ENCODE measurements around the gene NPFFR1. TPM values are rescaled to one million over a fixed set of nuclear protein-coding genes. Genes with fewer than 3 reads are reported as not detected.
A peak's percentile ranks its signal among the peaks of the same experiment; 100 is the strongest.

The NPFFR1 gene
- total and polyA plus RNA-seq, 4 donors, result 0.50 to 1.8 (median 1.6) TPM

- Histone ChIP-seq H3K27me3 (ENCODE audit: control insufficient read depth, insufficient read depth, low read length) (no peaks in the 10 kb centered on the region), H3K4me3 (ENCODE audit: low read depth, low read length) (no peak overlapping the region), H3K27ac (ENCODE audit: low read depth, low read length) (no peak overlapping the region), H3K4me1 (ENCODE audit: control insufficient read depth, insufficient read depth, low read length) (no peaks in the 10 kb centered on the region), H3K9me3 (ENCODE audit: control insufficient read depth, insufficient read depth, low read length) (no peaks in the 10 kb centered on the region), H3K36me3 (ENCODE audit: control insufficient read depth, insufficient read depth, low read length) (no peaks in the 10 kb centered on the region)
- no peak for DNase-seq (ENCODE audit: low read depth in 4 of 6, low spot score in 6 of 6)
- 53% methylated on average over 3 of the region's 8 CpGs for WGBS (ENCODE audit: insufficient coverage)
These were observed 9.5 kb upstream of the NPFFR1 start for GRCh38 chr10:70293169-70293843.

- H3K4me1 ChIP-seq (ENCODE audit: control insufficient read depth, insufficient read depth, low read length), result no peaks in the 10 kb centered on the region
- no peaks in the 10 kb centered on the region for H3K9me3 ChIP-seq (ENCODE audit: control insufficient read depth, insufficient read depth, low read length)
- 85% methylated on average over 4 of the region's 5 CpGs for WGBS (ENCODE audit: insufficient coverage)
- no peaks in the 10 kb centered on the region for H3K36me3 ChIP-seq (ENCODE audit: control insufficient read depth, insufficient read depth, low read length)
- no peak overlapping the region for H3K27ac ChIP-seq (ENCODE audit: low read depth, low read length)
- no peaks in the 10 kb centered on the region for H3K27me3 ChIP-seq (ENCODE audit: control insufficient read depth, insufficient read depth, low read length)
- no peak overlapping the region for H3K4me3 ChIP-seq (ENCODE audit: low read depth, low read length)
- no peak for DNase-seq (ENCODE audit: low read depth in 4 of 6, low spot score in 6 of 6)
These were observed 8.2 kb upstream of the NPFFR1 start for GRCh38 chr10:70292004-70292403.

DNA sequence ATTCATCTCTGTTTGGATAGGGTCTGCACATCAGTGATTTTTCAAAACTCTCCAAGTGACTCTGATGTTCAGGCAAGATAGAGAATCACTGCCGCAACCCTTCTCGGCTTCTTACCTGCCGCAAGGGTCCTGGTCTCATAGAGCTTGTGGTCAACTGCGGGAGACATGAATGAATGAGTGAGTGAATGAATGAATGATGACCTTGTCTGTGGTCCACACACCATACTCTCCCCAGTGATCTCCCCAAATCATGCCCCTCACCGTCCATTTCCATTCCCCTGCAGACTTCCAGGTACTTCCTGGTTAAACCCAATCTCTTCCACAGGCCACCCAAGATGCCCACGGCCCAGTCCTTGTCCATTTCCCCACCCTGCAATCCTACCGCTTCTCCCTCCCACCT lies 5.9 kb upstream of the NPFFR1 start:
- no peaks in the 10 kb centered on the region for H3K9me3 ChIP-seq (ENCODE audit: control insufficient read depth, insufficient read depth, low read length)
- no peaks in the 10 kb centered on the region for H3K36me3 ChIP-seq (ENCODE audit: control insufficient read depth, insufficient read depth, low read length)
- peaks cover 10% of the 10 kb centered on the region for H3K27me3 ChIP-seq (ENCODE audit: control insufficient read depth, insufficient read depth, low read length)
- DNase-seq (ENCODE audit: low read depth in 4 of 6, low spot score in 6 of 6), result no peak
- H3K4me1 ChIP-seq (ENCODE audit: control insufficient read depth, insufficient read depth, low read length), result no peaks in the 10 kb centered on the region
- WGBS (ENCODE audit: insufficient coverage), result 89% methylated on average over 3 of the region's 7 CpGs
- no peak overlapping the region for H3K27ac ChIP-seq (ENCODE audit: low read depth, low read length)
- H3K4me3 ChIP-seq (ENCODE audit: low read depth, low read length), result no peak overlapping the region

- Histone ChIP-seq H3K4me3 (ENCODE audit: low read depth, low read length) (no peak overlapping the region), H3K4me1 (ENCODE audit: control insufficient read depth, insufficient read depth, low read length) (peaks cover 5% of the 10 kb centered on the region), H3K9me3 (ENCODE audit: control insufficient read depth, insufficient read depth, low read length) (no peaks in the 10 kb centered on the region), H3K27me3 (ENCODE audit: control insufficient read depth, insufficient read depth, low read length) (peaks cover 32% of the 10 kb centered on the region), H3K27ac (ENCODE audit: low read depth, low read length) (no peak overlapping the region), H3K36me3 (ENCODE audit: control insufficient read depth, insufficient read depth, low read length) (no peaks in the 10 kb centered on the region)
- no peak for DNase-seq (ENCODE audit: low read depth in 4 of 6, low spot score in 6 of 6)
- 100% methylated on average over 1 of the region's 6 CpGs for WGBS (ENCODE audit: insufficient coverage)
These were observed 2.8 kb upstream of the NPFFR1 start for GRCh38 chr10:70286616-70287015.

- H3K36me3 ChIP-seq (ENCODE audit: control insufficient read depth, insufficient read depth, low read length), result no peaks in the 10 kb centered on the region
These were observed 1.6 kb upstream of the NPFFR1 start for GRCh38 chr10:70285476-70285831.

GRCh38 chr10:70284542-70285475 lies 1.0 kb upstream of the NPFFR1 start:
- no CpG with 5 or more reads among the region's 4 CpGs for WGBS (ENCODE audit: insufficient coverage)
- peaks cover 5% of the 10 kb centered on the region for H3K4me1 ChIP-seq (ENCODE audit: control insufficient read depth, insufficient read depth, low read length)
- H3K27me3 ChIP-seq (ENCODE audit: control insufficient read depth, insufficient read depth, low read length), result peaks cover 34% of the 10 kb centered on the region
- H3K4me3 ChIP-seq (ENCODE audit: low read depth, low read length), result no peak overlapping the region
- no peak for DNase-seq (ENCODE audit: low read depth in 4 of 6, low spot score in 6 of 6)
- H3K9me3 ChIP-seq (ENCODE audit: control insufficient read depth, insufficient read depth, low read length), result no peaks in the 10 kb centered on the region
- no peak overlapping the region for H3K27ac ChIP-seq (ENCODE audit: low read depth, low read length)
- H3K36me3 ChIP-seq (ENCODE audit: control insufficient read depth, insufficient read depth, low read length), result no peaks in the 10 kb centered on the region

More at GRCh38 chr10:70285476-70285831, 1.6 kb upstream of the NPFFR1 start:
- no peak for DNase-seq (ENCODE audit: low read depth in 4 of 6, low spot score in 6 of 6)
- no CpG with 5 or more reads among the region's 2 CpGs for WGBS (ENCODE audit: insufficient coverage)
- Histone ChIP-seq H3K4me1 (ENCODE audit: control insufficient read depth, insufficient read depth, low read length) (peaks cover 5% of the 10 kb centered on the region), H3K27ac (ENCODE audit: low read depth, low read length) (no peak overlapping the region), H3K27me3 (ENCODE audit: control insufficient read depth, insufficient read depth, low read length) (peaks cover 34% of the 10 kb centered on the region), H3K4me3 (ENCODE audit: low read depth, low read length) (no peak overlapping the region), H3K9me3 (ENCODE audit: control insufficient read depth, insufficient read depth, low read length) (no peaks in the 10 kb centered on the region)

DNA sequence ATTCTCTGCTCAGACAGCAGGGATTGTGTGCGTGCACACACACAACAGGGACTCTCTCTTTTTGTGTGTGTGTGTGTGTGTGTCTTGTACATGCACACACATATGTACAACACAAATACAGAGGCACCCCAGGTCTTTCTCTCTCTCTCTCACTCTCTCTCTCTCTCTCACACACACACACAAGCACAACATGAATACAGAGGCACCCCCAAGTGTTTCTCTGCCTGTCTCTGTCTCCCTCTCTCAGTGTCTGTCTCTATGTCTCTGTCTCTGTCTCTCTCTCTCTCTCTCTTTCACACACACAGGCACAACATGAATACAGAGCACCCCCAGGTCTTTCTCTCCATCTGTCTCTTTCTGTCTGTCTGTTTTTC lies 746 bp downstream of the NPFFR1 start:
- H3K9me3 ChIP-seq (ENCODE audit: control insufficient read depth, insufficient read depth, low read length), result no peaks in the 10 kb centered on the region
- H3K4me3 ChIP-seq (ENCODE audit: low read depth, low read length), result no peak overlapping the region
- no peak overlapping the region for H3K27ac ChIP-seq (ENCODE audit: low read depth, low read length)
- peaks cover 34% of the 10 kb centered on the region for H3K27me3 ChIP-seq (ENCODE audit: control insufficient read depth, insufficient read depth, low read length)
- H3K4me1 ChIP-seq (ENCODE audit: control insufficient read depth, insufficient read depth, low read length), result peaks cover 5% of the 10 kb centered on the region
- H3K36me3 ChIP-seq (ENCODE audit: control insufficient read depth, insufficient read depth, low read length), result no peaks in the 10 kb centered on the region
- DNase-seq (ENCODE audit: low read depth in 4 of 6, low spot score in 6 of 6), result no peak
- no CpG with 5 or more reads among the region's 1 CpG for WGBS (ENCODE audit: insufficient coverage)

- no CpG with 5 or more reads among the region's 1 CpG for WGBS (ENCODE audit: insufficient coverage)
- no peak overlapping the region for H3K4me3 ChIP-seq (ENCODE audit: low read depth, low read length)
These were observed 2.2 kb downstream of the NPFFR1 start for GRCh38 chr10:70281609-70282008.

DNA sequence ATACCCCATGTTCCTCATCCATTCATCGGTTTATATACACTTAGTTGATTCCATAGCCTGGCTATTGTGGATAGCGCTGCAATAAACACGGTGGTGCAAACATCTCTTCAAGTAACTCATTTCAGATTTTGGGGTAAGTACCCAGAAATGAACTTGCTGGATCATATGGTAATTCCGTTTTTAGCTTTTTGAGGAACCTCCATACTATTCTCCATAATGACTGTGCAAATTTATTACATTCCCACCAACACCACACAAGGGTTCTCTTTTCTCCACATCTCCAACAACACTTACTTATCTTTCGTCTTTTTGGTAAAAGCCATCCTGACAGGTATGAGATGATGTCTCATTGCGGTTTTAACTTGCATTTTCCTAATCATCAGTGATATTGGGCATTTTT lies 3.7 kb downstream of the NPFFR1 start:
- Histone ChIP-seq H3K9me3 (ENCODE audit: control insufficient read depth, insufficient read depth, low read length) (no peaks in the 10 kb centered on the region), H3K27ac (ENCODE audit: low read depth, low read length) (no peak overlapping the region), H3K27me3 (ENCODE audit: control insufficient read depth, insufficient read depth, low read length) (peaks cover 28% of the 10 kb centered on the region), H3K4me3 (ENCODE audit: low read depth, low read length) (no peak overlapping the region), H3K36me3 (ENCODE audit: control insufficient read depth, insufficient read depth, low read length) (no peaks in the 10 kb centered on the region), H3K4me1 (ENCODE audit: control insufficient read depth, insufficient read depth, low read length) (peaks cover 5% of the 10 kb centered on the region)
- WGBS (ENCODE audit: insufficient coverage), result no CpG with 5 or more reads among the region's 6 CpGs
- no peak for DNase-seq (ENCODE audit: low read depth in 4 of 6, low spot score in 6 of 6)

More at GRCh38 chr10:70281609-70282008, 2.2 kb downstream of the NPFFR1 start:
- DNase-seq (ENCODE audit: low read depth in 4 of 6, low spot score in 6 of 6), result peak in 1 of 6 donors; percentile 46
- no peaks in the 10 kb centered on the region for H3K36me3 ChIP-seq (ENCODE audit: control insufficient read depth, insufficient read depth, low read length)
- H3K9me3 ChIP-seq (ENCODE audit: control insufficient read depth, insufficient read depth, low read length), result no peaks in the 10 kb centered on the region
- peaks cover 5% of the 10 kb centered on the region for H3K4me1 ChIP-seq (ENCODE audit: control insufficient read depth, insufficient read depth, low read length)
- peaks cover 34% of the 10 kb centered on the region for H3K27me3 ChIP-seq (ENCODE audit: control insufficient read depth, insufficient read depth, low read length)
- H3K27ac ChIP-seq (ENCODE audit: low read depth, low read length), result no peak overlapping the region

Data from spinal cord (tissue), 10 donors.